ENCODE data around the gene ZGPAT. TPM values are rescaled to one million over a fixed set of nuclear protein-coding genes. Genes with fewer than 3 reads are reported as not detected.

ZGPAT gene
- total and polyA plus RNA-seq, 2 donors (not counting 1 experiment from before 2014, with no cell fraction given): 46.1 to 62.1 TPM

- Histone ChIP-seq H3K27ac (ENCODE audit: low read length in 2 of 2) (no peak overlapping the region), H3K4me1 (ENCODE audit: control insufficient read depth in 2 of 2, insufficient read depth in 2 of 2, low read length in 2 of 2) (peaks cover 0 to 14% of the 10 kb centered on the region in 2 donors), H3K4me2 (replicated peaks; ENCODE audit: low read depth, low read length, poor library complexity, severe bottlenecking) (no peak overlapping the region), H2AFZ (ENCODE audit: insufficient read depth, low read depth, low read length, poor library complexity, severe bottlenecking) (no peak overlapping the region), H3K4me3 (ENCODE audit: control extremely low read depth in 1 of 5, extremely low read depth in 1 of 5, insufficient read depth in 1 of 5, low read depth in 2 of 5, low read length in 4 of 5) (no peak overlapping the region), H3K9ac (ENCODE audit: low read length) (no peak overlapping the region), H4K20me1 (ENCODE audit: control insufficient read depth, insufficient read depth, low read length, poor library complexity, severe bottlenecking) (no peaks in the 10 kb centered on the region), H3K79me2 (ENCODE audit: control insufficient read depth, insufficient read depth, low read length) (no peaks in the 10 kb centered on the region), H3K36me3 (replicated peaks in 1 of 2; ENCODE audit: control extremely low read depth in 1 of 2, control insufficient read depth in 1 of 2, extremely low read depth in 1 of 2, insufficient read depth in 2 of 2, low read length in 1 of 2) (no peaks in the 10 kb centered on the region), H3K9me3 (ENCODE audit: control extremely low read depth in 1 of 3, control insufficient read depth in 2 of 3, insufficient read depth in 1 of 3, low read length in 2 of 3) (peaks cover 0 to 3% (median 0%) of the 10 kb centered on the region in 3 donors), H3K27me3 (replicated peaks in 1 of 4; ENCODE audit: control extremely low read depth in 1 of 4, control insufficient read depth in 3 of 4, insufficient read depth in 4 of 4, low read length in 3 of 4) (peaks cover 0 to 2% (median 0%) of the 10 kb centered on the region in 4 experiments)
- TF ChIP-seq CTCF (IDR thresholded peaks at IDR 0.05): no peak
- TF ChIP-seq EZH2 (IDR thresholded peaks at IDR 0.05; ENCODE audit: borderline replicate concordance, insufficient read depth, low read depth, low read length, poor library complexity, severe bottlenecking): no peak
- Mint-ChIP-seq H3K27me3 (no peaks in the 10 kb centered on the region), H3K4me1 (peaks cover 3% of the 10 kb centered on the region), H3K4me3 (no peak overlapping the region), H3K27ac (no peak overlapping the region), H3K9me3 (ENCODE audit: insufficient read depth) (no peaks in the 10 kb centered on the region)
- 94% methylated on average over 40 of the region's 44 CpGs for WGBS (ENCODE audit: insufficient coverage)
- DNase-seq (no peak), ATAC-seq (ENCODE audit: low read depth) (no peak)
- intact Hi-C loops (cut with micrococcal nuclease): no loop called here
- POLR2A ChIA-PET: no interaction called here
- CTCF ChIA-PET: no interaction called here
Observed at GRCh38 chr20:63689046-63690002, 18.5 kb upstream of the ZGPAT start.
